Skin epidermis (tissue), 12 donors: Measurements from ENCODE around the gene TDRD7.
"Not testable (repeated sequence)": the region's sequence is repeated elsewhere in the genome, so short reads cannot be mapped to it uniquely, and the experiment has no call there.

ENCODE experiments used
- H3K27ac ChIP-seq, 21 experiments: fragments of 200-600 bp; sonication (generic) in 11 of 21; one replicate each; pipeline ENCODE4 v1.5.0; 2020; ENCODE audit warnings: mild to moderate bottlenecking in 3 of 21, inconsistent platforms in 2 of 21, moderate library complexity in 2 of 21
- H3K4me3 ChIP-seq, 7 experiments: fragments of 200-600 bp; sonication (generic) in 2 of 7; one replicate each; pipeline ENCODE4 v1.5.0; 2020; ENCODE audit warnings: inconsistent platforms in 2 of 7, mild to moderate bottlenecking in 2 of 7, moderate library complexity in 1 of 7

The TDRD7 gene

DNA sequence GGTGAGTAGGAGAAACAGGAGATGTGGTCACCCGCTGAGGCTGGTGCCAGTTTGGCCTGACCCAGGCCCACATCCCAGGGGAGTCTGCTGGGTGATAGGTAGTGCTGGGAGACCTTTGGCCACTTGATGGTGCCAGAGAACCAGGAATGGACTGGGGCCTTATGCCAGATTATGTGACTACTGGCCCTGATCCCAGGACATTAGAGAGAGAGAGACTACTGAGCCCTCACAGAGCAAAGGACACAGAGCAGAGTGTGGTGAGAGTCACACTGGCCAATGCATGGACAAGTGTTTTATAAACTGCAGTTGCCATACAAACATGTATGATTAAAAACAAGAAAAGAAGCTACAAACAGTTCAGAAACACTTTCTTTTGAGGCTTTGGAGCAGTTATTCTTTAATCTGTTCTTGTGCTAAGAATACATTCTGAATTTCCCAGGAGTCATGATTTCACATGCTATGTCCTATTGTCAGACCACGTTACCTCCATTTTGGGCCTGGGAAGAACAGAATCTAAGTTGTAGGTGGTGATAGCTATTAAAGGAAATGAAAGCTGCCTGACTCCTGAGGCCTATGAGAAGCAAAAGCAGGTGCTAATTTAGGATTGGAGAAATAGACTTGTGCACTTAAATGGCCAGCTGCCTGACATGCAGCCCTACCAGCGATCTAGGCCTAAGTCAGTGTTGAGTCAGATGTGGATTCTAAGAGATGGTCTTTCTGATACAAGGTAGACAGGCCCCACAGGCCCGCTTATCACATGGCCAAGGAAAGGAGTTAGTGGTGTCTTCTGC lies 57.0 kb downstream of the TDRD7 start:
- Histone ChIP-seq H3K27ac (no peak overlapping the region), H3K4me3 (no peak overlapping the region)

DNA sequence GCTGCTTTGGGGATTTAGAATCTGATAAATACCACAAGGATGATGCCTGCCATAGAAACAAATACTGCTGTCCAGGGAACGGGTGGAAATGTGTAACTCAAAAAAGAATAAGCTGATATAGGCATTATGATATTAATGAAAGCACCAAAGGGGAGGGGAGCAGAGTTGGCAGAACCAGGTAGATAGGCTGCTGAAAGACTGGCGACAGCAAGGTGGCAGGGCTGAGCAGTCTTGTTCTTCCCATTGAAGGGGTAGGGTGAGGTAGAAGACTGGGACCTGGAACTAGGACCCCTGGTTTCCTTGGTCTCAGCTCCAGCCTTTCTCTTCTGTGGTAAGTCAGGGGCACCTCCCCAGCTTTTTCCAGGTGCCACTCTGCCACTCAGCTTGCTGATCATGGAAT lies 58.2 kb downstream of the TDRD7 start:
- Histone ChIP-seq H3K4me3 (no peak overlapping the region), H3K27ac (no peak overlapping the region)

DNA sequence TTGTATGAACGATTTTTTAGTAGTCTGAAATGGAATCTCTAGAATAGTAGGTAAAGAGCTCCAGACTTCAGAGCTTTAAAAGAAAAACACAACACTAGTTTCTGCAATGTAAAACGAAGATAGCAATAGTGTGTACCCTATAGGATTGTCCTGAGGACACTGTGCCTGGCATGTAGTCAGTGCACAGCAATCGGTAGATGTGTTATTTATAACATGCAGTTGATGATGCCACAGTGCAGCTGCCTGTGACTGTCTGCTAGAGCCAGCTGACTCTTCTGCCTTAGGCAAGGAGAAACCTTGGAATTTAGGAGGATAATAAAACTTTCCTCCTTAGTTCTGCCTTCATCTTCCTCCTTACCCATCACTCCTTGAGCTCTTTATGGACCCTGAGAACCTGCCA lies 61.8 kb downstream of the TDRD7 start:
- Histone ChIP-seq H3K27ac (no peak overlapping the region), H3K4me3 (no peak overlapping the region)

DNA sequence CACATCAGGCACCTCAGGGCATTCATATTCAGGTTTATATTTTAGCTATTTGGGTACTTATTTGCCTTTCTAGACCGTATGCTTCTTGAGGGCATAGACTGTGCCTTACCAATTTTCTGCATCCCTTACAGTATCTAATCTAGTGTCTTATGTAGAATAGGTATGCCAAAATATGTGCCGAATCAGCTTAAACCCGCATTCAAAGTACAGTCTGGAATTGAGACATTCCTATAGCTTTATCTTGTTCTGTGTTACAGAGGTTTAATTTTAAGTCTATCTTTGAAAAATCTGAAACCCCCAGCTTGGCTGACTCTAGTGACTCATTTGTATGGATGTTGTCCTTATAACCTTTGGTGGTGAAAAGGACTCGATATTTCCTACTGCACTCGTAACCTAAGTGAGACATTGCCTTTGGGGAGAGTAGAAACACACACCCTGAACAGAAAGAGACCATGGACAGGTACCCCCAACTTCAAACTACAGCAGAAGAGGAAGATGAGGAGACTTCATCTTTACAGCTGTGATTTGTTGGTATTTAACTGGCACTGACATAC lies 62.6 kb downstream of the TDRD7 start:
- Histone ChIP-seq H3K27ac (no peak overlapping the region), H3K4me3 (no peak overlapping the region)

DNA sequence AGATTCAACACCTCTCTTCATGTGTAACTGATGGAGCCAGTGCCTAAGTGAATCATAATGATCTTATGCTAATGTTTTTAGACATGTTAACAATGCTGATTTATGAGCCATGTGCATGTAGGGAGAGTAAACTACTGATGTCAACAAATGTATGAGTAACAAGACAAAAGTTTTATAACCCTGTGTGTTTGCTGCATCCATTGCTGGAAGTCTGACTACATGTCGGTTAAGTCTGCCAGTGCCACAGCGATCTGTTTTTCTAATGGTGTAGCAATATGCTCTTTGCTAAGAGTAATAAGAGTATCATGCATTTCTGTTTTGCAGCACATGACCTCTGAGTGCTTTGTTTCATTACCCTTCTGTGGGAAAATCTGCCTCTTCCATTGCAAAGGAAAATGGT lies 63.2 kb downstream of the TDRD7 start:
- Histone ChIP-seq H3K27ac (no peak overlapping the region), H3K4me3 (no peak overlapping the region)

DNA sequence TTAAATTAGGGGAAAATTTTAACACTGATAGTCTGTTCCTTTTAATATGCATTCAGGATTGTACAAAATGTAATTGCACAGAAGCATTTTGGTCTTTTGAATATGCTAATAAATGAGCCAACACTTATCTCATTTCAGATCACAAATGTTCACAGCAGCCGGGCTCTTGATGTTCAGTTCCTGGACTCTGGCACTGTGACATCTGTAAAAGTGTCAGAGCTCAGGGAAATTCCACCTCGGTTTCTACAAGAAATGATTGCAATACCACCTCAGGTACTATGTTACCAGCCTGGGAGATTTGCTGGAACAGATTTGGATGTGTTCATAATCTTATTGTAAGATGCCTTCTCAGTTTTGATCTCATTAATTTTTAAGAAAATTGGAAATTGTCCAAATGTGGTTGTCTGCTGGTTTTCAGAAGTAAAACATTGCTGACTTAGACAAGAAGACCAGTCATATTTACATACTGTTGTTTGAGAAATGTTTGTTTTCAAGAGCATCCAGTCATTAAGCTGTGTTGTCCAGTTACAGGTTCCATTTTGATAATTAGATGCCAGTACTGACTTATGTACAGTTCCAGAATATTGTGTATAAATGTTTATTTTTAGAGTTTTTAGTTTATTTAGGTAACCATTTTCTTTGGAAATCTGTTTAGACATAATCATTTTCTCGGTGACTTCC lies 66.5 kb downstream of the TDRD7 start:
- H3K27ac ChIP-seq, result no peak overlapping the region
- H3K4me3 ChIP-seq, result no peak overlapping the region

DNA sequence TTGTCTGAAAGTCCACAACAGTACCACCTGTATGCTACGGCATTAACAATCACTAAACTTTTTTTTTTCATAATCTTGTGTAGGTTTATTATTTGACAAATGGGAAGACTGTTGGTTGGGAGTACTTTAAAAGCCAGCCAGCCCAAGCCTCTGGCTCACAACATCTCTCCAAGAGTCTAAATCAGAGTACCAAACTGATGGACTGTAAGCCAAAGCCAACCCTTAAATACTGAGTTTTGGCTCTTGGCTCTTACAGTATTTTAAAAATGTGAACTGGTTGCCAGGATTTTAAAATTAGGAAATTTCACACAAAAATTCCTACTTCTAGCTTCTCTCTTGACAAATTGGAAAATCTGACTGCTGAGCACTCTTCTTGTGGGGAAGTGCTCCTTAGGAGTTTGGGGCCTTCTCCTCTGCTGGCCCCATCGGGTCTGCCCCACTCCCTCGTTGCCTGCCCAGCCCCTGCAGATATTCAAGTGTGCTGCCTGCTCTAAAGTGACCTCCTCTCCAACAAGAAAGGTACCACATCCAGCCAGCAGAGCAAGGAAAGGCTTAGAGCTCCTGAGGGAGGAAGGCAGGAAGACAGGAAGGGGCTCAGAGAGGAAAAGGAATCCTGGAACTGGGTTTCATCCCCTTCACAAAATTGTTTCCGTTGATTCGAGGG lies 67.7 kb downstream of the TDRD7 start:
- H3K4me3 ChIP-seq, result no peak overlapping the region
- no peak overlapping the region for H3K27ac ChIP-seq

DNA sequence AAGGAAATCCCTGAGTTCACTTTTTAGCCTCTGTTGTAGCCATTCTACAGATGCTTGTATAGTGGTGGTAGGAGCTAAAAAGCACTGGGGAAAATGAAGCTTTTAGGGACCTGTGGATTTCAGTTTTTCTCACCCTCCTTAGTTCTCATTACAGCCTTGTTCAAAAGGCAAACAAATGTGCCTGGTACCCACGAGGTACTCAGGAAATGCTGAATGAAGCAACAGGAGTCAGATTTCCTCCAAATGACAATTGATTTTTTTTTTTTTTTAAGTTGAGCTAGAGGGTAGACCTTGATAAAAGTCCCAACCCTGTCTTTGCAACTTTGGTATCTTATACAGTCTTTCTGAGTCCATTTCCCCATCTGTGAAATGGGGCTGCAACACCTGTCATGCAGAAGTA lies 68.3 kb downstream of the TDRD7 start:
- Histone ChIP-seq H3K4me3 (no peak overlapping the region), H3K27ac (no peak overlapping the region)

DNA sequence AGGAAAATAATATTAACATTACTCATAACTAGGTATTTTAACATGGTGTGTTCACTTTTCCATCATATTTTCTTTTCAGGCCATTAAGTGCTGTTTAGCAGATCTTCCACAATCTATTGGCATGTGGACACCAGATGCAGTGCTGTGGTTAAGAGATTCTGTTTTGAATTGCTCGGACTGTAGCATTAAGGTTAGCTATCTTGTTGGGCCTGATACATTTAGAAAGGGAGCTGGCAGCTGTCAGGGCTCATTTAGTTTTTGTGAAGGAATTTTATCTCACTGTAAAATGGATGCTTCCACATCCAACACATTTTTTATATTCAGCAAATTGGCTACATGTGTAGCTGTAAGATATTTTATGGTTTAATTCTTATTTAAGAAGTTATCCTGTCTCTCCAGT lies 68.9 kb downstream of the TDRD7 start:
- Histone ChIP-seq H3K4me3 (no peak overlapping the region), H3K27ac (no peak overlapping the region)

DNA sequence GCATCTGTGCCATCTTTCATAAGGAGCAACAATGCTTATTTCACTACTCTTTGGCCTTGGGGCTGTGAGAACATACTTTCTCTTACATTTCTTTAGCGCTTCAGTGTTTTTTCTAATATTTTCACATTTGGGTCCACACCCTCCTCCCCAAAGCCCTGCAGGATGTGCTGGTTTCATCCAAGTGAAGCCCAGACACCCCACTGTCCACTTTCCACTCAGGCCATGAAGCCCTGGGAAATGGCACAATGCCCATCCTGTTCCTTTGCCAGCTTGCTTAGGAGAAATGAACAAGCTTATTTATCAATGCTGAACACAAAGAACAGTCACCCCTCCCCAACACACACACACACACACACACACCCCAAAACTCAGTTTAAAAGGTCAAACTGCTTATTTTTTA lies 72.2 kb downstream of the TDRD7 start:
- Histone ChIP-seq H3K4me3 (no peak overlapping the region), H3K27ac (no peak overlapping the region)

DNA sequence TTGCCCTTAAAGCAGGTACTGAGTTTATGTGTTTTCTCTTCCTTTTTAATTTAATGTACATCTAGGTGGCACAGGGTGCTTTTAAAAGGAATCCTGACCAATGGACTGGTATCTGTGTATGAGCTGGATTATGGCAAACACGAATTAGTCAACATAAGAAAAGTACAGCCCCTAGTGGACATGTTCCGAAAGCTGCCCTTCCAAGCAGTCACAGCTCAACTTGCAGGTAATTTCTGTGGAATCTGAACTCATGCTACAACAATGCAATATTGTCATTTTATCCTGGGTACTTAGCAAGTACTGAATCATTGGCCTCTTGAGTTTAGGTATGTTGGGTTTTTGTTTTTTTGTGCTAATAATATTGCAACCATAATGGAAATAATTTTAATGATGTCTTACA lies 75.2 kb downstream of the TDRD7 start:
- Histone ChIP-seq H3K4me3 (no peak overlapping the region), H3K27ac (no peak overlapping the region)

DNA sequence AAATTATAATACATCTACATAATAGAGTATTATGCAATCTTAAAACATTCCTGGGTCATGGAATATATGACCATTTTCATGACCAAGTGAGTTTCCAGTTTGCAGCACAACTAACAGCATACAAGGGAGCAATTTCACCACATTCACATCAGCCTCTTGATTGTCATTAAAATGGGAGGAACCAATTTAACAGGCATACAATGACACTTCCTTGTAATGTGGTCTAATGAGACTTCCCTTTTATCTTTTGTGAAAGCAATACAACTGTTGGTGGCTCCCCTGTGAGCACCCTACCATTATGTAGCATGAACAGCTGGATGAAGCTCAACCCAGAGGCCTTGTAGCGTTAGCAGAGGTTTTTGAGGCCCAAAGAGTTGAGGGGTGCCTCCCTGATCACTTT lies 76.0 kb downstream of the TDRD7 start:
- no peak overlapping the region for H3K27ac ChIP-seq
- H3K4me3 ChIP-seq, result no peak overlapping the region

DNA sequence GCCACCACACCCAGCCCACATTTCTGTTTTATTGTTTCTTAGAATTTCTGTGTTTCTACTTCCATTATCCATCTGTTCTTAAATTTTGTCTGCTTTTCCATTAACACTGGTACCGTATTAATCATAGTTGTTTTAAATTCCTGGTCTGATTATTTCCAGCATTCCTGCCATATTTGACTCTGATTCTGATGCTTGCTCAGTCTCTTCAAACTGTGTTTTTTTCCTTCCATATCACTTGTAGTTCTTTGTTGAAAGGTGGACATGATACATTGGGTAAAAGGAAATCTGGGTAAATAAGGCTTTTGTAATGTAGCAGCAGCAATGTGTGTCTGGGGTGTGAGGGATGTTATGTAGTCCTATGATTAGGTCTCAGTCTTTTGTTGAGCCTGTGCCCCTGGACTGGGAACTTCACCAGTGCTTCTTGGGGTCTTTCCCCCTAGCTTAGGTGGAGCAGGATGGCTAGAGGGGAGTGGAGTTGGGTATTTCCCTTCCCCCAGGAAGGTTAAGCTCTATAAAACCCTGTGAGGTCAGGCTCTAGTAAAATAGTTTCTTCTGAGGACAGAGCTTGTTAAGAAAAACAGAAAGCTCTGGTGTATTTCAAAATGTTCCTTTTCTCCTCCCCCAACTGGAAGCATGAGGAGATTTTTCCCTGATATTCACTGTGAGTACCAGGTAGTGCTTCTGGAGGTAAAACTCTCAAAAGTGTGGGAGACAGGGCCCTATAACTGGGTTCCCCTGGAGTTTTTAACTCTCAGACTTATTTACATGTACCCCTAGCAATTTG lies 79.5 kb downstream of the TDRD7 start:
- H3K4me3 ChIP-seq, result no peak overlapping the region
- H3K27ac ChIP-seq, result no peak overlapping the region

DNA sequence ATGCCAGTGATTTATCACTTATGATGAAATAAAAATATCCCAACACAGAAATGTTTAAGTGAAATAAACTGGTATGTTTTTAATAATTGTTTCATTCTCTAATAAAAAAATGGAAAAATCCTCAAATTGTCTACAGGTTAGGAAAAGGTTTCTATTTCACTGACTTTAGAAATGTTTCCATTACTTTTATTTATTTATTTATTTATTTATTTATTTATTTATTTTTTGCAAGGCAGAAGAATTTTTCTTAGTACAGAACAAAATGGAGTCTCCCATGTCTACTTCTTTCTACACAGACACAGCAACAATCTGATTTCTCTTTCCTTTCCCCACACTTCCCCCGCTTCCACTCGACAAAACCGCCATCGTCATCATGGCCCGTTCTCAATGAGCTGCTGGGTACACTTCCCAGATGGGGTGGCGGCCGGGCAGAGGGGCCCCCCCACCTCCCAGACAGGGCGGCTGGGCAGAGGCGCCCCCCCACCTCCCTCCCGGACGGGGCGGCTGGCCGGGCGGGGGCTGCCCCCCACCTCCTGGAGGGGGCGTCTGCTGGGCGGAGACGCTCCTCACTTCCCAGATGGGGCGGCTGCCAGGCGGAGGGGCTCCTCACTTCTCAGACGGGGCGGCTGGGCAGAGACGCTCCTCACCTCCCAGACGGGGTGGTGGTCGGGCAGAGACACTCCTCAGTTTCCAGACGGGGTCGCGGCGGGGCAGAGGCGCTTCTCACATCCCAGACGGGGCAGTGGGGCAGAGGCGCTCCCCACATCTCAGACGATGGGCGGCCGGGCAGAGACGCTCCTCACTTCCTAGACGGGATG lies 85.9 kb downstream of the TDRD7 start:
- H3K4me3 ChIP-seq, H3K27ac ChIP-seq: not testable (repeated sequence)

DNA sequence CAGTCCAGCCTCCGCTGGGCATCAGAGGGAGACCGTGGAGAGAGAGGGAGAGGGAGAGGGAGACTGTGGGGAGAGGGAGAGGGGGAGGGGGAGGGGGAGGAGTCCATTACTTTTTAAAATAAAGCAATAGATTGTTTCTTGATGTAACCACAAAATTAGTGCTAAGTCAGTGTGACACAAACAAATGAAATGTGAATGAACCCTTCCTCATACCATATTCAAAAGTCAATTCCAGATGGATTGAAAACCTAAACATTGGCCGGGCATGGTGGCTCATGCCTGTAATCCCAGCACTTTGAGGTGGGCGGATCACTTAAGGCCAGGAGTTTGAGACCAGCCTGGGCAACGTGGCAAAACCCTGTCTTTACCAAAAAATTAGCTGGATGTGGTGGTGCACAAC lies 87.0 kb downstream of the TDRD7 start:
- not testable (repeated sequence) for H3K27ac ChIP-seq, H3K4me3 ChIP-seq

DNA sequence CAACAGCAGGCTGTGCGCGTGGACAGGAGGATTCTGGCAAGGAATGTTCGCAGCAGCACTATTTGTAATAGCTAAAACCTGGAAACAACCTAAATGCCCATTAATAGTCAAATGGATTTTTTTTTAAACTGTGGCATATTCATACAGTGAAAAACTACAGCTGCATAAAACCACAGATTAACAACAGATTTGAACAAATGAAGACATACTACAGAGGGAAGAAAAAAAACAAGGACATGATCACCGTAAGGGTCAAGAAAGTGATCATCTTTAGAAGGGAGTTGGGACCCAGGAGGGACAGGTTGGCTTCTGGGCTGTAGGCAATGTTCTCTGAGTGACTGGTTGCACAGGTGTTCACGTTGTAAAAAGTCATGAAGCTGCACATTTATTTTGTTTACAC lies 88.4 kb downstream of the TDRD7 start:
- Histone ChIP-seq H3K27ac (no peak overlapping the region), H3K4me3 (no peak overlapping the region)

DNA sequence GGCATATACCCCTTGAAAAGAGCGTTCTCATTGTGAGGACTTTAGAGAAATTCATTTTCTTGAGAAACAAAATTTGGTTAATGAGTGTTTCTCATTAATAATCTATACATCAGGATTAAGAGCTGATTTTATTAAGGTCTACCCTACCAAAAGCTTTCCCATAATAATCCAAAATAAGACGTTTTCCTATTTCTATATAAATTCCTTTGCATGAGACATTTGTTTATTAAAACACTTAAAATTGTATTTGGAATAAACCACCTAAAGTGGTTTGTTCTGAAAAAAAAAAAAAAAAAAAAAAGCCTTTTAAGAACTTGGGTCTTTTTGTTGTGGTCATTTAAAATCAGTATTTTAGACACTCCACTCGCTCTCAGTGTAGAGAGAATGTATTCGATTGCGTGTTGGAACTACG lies 88.9 kb downstream of the TDRD7 start:
- Histone ChIP-seq H3K27ac (no peak overlapping the region), H3K4me3 (peak overlapping the region in 3 of 7 experiments; percentile 46 to 53 (median 47))

DNA sequence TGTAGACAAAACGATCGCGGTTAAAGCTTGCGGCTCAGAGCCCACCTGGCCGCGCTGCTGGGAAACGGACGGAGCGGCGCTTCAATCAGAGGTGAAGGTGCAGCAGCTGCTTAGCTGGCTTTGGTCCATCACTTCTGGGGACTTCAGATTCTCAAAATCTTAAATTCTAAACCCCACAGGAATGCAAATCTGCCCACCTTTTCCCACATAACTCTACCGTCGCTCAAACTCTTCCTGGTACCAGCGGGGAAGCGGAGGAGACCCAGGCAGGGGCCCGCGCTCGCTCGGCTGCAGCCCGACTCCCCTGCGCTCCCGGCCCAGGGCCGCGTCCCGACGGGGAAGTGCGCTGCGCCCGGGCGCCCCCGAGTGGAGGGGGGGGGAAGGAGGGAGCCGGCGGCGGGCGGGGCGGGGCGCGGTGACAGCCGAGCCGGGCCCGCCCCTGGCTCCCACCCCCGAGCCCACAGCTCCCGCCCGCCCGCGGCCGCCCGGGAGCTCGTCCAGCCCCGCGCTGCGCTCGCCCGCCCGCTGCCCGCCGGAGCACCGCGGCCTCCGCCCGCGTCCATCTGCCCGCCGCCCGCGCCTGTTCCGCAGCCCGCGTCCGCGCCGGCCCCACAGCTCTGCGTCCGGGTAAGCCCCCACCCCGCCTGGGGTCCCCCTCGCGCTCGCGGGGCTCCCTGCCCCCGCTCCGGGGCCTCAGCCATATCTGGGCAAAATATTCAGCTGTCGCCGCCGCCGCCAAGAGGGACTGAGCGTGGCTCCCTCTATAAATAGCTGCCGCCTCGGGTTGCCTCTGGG lies 89.5 kb downstream of the TDRD7 start, which contains the start of gene TMOD1:
Gene TMOD1, plus strand, starts transcription at position 490 of the 795 bp plus-strand sequence. CDS start 22,523 bp downstream, outside the sequence.
- Histone ChIP-seq H3K27ac (peak within 1 kb of the TSS in 3 of 21 experiments; percentile 42 to 81 (median 53)), H3K4me3 (peak within 1 kb of the TSS; percentile 28 to 53 (median 39))
